Measurements from ENCODE around the gene CDK7.
A peak's percentile ranks its signal among the peaks of the same experiment; 100 is the strongest.
"Not testable (repeated sequence)": the region's sequence is repeated elsewhere in the genome, so short reads cannot be mapped to it uniquely, and the experiment has no call there.

The CDK7 gene

GRCh38 chr5:69213513-69214215, 21.0 kb upstream of the CDK7 start:
- Histone ChIP-seq H3K4me1 (ENCODE audit: control insufficient read depth in 5 of 5, insufficient read depth in 5 of 5, low read length in 5 of 5) (peaks cover 0 to 20% (median 6%) of the 10 kb centered on the region in 5 donors), H3K27me3 (ENCODE audit: control insufficient read depth in 5 of 5, insufficient read depth in 4 of 5, low read length in 5 of 5) (no peaks in the 10 kb centered on the region), H3K4me3 (ENCODE audit: low read depth in 1 of 5, low read length in 5 of 5) (no peak overlapping the region), H3K9me3 (ENCODE audit: control insufficient read depth in 5 of 5, low read length in 5 of 5) (no peaks in the 10 kb centered on the region), H3K9ac (ENCODE audit: low read length in 5 of 5) (peak overlapping the region in 1 of 5 donors; percentile 35), H3K27ac (ENCODE audit: low read depth, low read length) (no peak overlapping the region), H3K36me3 (ENCODE audit: control insufficient read depth in 5 of 5, insufficient read depth in 5 of 5, low read length in 5 of 5) (no peaks in the 10 kb centered on the region)

- no peak overlapping the region for H3K27ac ChIP-seq (ENCODE audit: low read depth, low read length)
- no peaks in the 10 kb centered on the region for H3K27me3 ChIP-seq (ENCODE audit: control insufficient read depth in 5 of 5, insufficient read depth in 4 of 5, low read length in 5 of 5)
- peak overlapping the region; percentile 63 to 100 (median 100) for H3K4me3 ChIP-seq (ENCODE audit: low read depth in 1 of 5, low read length in 5 of 5)
- H3K36me3 ChIP-seq (ENCODE audit: control insufficient read depth in 5 of 5, insufficient read depth in 5 of 5, low read length in 5 of 5), result no peaks in the 10 kb centered on the region
- H3K9me3 ChIP-seq (ENCODE audit: control insufficient read depth in 5 of 5, low read length in 5 of 5), result no peaks in the 10 kb centered on the region
- H3K4me1 ChIP-seq (ENCODE audit: control insufficient read depth in 5 of 5, insufficient read depth in 5 of 5, low read length in 5 of 5), result peaks cover 0 to 17% (median 15%) of the 10 kb centered on the region in 5 donors
- peak overlapping the region in 4 of 5 donors; percentile 24 to 77 (median 52) for H3K9ac ChIP-seq (ENCODE audit: low read length in 5 of 5)
Measured at GRCh38 chr5:69217151-69217511, 17.6 kb upstream of the CDK7 start.

- H3K36me3 ChIP-seq (ENCODE audit: control insufficient read depth in 5 of 5, insufficient read depth in 5 of 5, low read length in 5 of 5), result no peaks in the 10 kb centered on the region
- H3K27me3 ChIP-seq (ENCODE audit: control insufficient read depth in 5 of 5, insufficient read depth in 4 of 5, low read length in 5 of 5), result no peaks in the 10 kb centered on the region
- H3K4me1 ChIP-seq (ENCODE audit: control insufficient read depth in 5 of 5, insufficient read depth in 5 of 5, low read length in 5 of 5), result peaks cover 0 to 23% (median 17%) of the 10 kb centered on the region in 5 donors
- H3K27ac ChIP-seq (ENCODE audit: low read depth, low read length), result peak overlapping the region; percentile 89
- H3K4me3 ChIP-seq (ENCODE audit: low read depth in 1 of 5, low read length in 5 of 5), result peak overlapping the region; percentile 77 to 100 (median 100)
- H3K9me3 ChIP-seq (ENCODE audit: control insufficient read depth in 5 of 5, low read length in 5 of 5), result no peaks in the 10 kb centered on the region
- peak overlapping the region; percentile 41 to 85 (median 78) for H3K9ac ChIP-seq (ENCODE audit: low read length in 5 of 5)
Measured at GRCh38 chr5:69217548-69218526, 16.8 kb upstream of the CDK7 start.

GRCh38 chr5:69219939-69220338, 14.7 kb upstream of the CDK7 start:
- no peak overlapping the region for H3K27ac ChIP-seq (ENCODE audit: low read depth, low read length)

GRCh38 chr5:69220371-69220770, 14.3 kb upstream of the CDK7 start:
- H3K27me3 ChIP-seq (ENCODE audit: control insufficient read depth in 5 of 5, insufficient read depth in 4 of 5, low read length in 5 of 5); H3K4me3 ChIP-seq (ENCODE audit: low read depth in 1 of 5, low read length in 5 of 5); H3K27ac ChIP-seq (ENCODE audit: low read depth, low read length); H3K9me3 ChIP-seq (ENCODE audit: control insufficient read depth in 5 of 5, low read length in 5 of 5); H3K36me3 ChIP-seq (ENCODE audit: control insufficient read depth in 5 of 5, insufficient read depth in 5 of 5, low read length in 5 of 5); H3K9ac ChIP-seq (ENCODE audit: low read length in 5 of 5): not testable (repeated sequence)
- H3K4me1 ChIP-seq (ENCODE audit: control insufficient read depth in 5 of 5, insufficient read depth in 5 of 5, low read length in 5 of 5), result peaks cover 0 to 23% (median 17%) of the 10 kb centered on the region in 5 donors

More at GRCh38 chr5:69219939-69220338, 14.7 kb upstream of the CDK7 start:
- Histone ChIP-seq H3K36me3 (ENCODE audit: control insufficient read depth in 5 of 5, insufficient read depth in 5 of 5, low read length in 5 of 5) (no peaks in the 10 kb centered on the region), H3K4me1 (ENCODE audit: control insufficient read depth in 5 of 5, insufficient read depth in 5 of 5, low read length in 5 of 5) (peaks cover 0 to 23% (median 17%) of the 10 kb centered on the region in 5 donors), H3K9me3 (ENCODE audit: control insufficient read depth in 5 of 5, low read length in 5 of 5) (no peaks in the 10 kb centered on the region), H3K9ac (ENCODE audit: low read length in 5 of 5) (no peak overlapping the region), H3K4me3 (ENCODE audit: low read depth in 1 of 5, low read length in 5 of 5) (no peak overlapping the region), H3K27me3 (ENCODE audit: control insufficient read depth in 5 of 5, insufficient read depth in 4 of 5, low read length in 5 of 5) (no peaks in the 10 kb centered on the region)

GRCh38 chr5:69220833-69221232, 13.9 kb upstream of the CDK7 start:
- not testable (repeated sequence) for H3K36me3 ChIP-seq (ENCODE audit: control insufficient read depth in 5 of 5, insufficient read depth in 5 of 5, low read length in 5 of 5); H3K9ac ChIP-seq (ENCODE audit: low read length in 5 of 5); H3K4me3 ChIP-seq (ENCODE audit: low read depth in 1 of 5, low read length in 5 of 5); H3K9me3 ChIP-seq (ENCODE audit: control insufficient read depth in 5 of 5, low read length in 5 of 5); H3K27me3 ChIP-seq (ENCODE audit: control insufficient read depth in 5 of 5, insufficient read depth in 4 of 5, low read length in 5 of 5); H3K27ac ChIP-seq (ENCODE audit: low read depth, low read length)
- peaks cover 0 to 23% (median 17%) of the 10 kb centered on the region in 5 donors for H3K4me1 ChIP-seq (ENCODE audit: control insufficient read depth in 5 of 5, insufficient read depth in 5 of 5, low read length in 5 of 5)

- Histone ChIP-seq H3K4me3 (ENCODE audit: low read depth in 1 of 5, low read length in 5 of 5) (no peak overlapping the region), H3K27ac (ENCODE audit: low read depth, low read length) (no peak overlapping the region), H3K4me1 (ENCODE audit: control insufficient read depth in 5 of 5, insufficient read depth in 5 of 5, low read length in 5 of 5) (peaks cover 0 to 8% (median 0%) of the 10 kb centered on the region in 5 donors), H3K9ac (ENCODE audit: low read length in 5 of 5) (no peak overlapping the region), H3K27me3 (ENCODE audit: control insufficient read depth in 5 of 5, insufficient read depth in 4 of 5, low read length in 5 of 5) (no peaks in the 10 kb centered on the region), H3K9me3 (ENCODE audit: control insufficient read depth in 5 of 5, low read length in 5 of 5) (no peaks in the 10 kb centered on the region), H3K36me3 (ENCODE audit: control insufficient read depth in 5 of 5, insufficient read depth in 5 of 5, low read length in 5 of 5) (peaks cover 0 to 24% (median 8%) of the 10 kb centered on the region in 5 donors)
Measured at GRCh38 chr5:69224520-69224919, 10.2 kb upstream of the CDK7 start.

- Histone ChIP-seq H3K36me3 (ENCODE audit: control insufficient read depth in 5 of 5, insufficient read depth in 5 of 5, low read length in 5 of 5) (peaks cover 5 to 30% (median 14%) of the 10 kb centered on the region in 5 donors), H3K9me3 (ENCODE audit: control insufficient read depth in 5 of 5, low read length in 5 of 5) (no peaks in the 10 kb centered on the region), H3K27ac (ENCODE audit: low read depth, low read length) (no peak overlapping the region), H3K4me1 (ENCODE audit: control insufficient read depth in 5 of 5, insufficient read depth in 5 of 5, low read length in 5 of 5) (peaks cover 0 to 8% (median 0%) of the 10 kb centered on the region in 5 donors), H3K27me3 (ENCODE audit: control insufficient read depth in 5 of 5, insufficient read depth in 4 of 5, low read length in 5 of 5) (no peaks in the 10 kb centered on the region), H3K9ac (ENCODE audit: low read length in 5 of 5) (no peak overlapping the region), H3K4me3 (ENCODE audit: low read depth in 1 of 5, low read length in 5 of 5) (no peak overlapping the region)
Measured at GRCh38 chr5:69225860-69226259, 8.8 kb upstream of the CDK7 start.

- Histone ChIP-seq H3K9me3 (ENCODE audit: control insufficient read depth in 5 of 5, low read length in 5 of 5) (no peaks in the 10 kb centered on the region), H3K4me1 (ENCODE audit: control insufficient read depth in 5 of 5, insufficient read depth in 5 of 5, low read length in 5 of 5) (peaks cover 0 to 8% (median 6%) of the 10 kb centered on the region in 5 donors), H3K36me3 (ENCODE audit: control insufficient read depth in 5 of 5, insufficient read depth in 5 of 5, low read length in 5 of 5) (peaks cover 5 to 30% (median 14%) of the 10 kb centered on the region in 5 donors), H3K4me3 (ENCODE audit: low read depth in 1 of 5, low read length in 5 of 5) (no peak overlapping the region), H3K27me3 (ENCODE audit: control insufficient read depth in 5 of 5, insufficient read depth in 4 of 5, low read length in 5 of 5) (no peaks in the 10 kb centered on the region), H3K9ac (ENCODE audit: low read length in 5 of 5) (no peak overlapping the region), H3K27ac (ENCODE audit: low read depth, low read length) (no peak overlapping the region)
Measured at GRCh38 chr5:69230181-69230580, 4.5 kb upstream of the CDK7 start.

- peaks cover 0 to 18% (median 17%) of the 10 kb centered on the region in 5 donors for H3K4me1 ChIP-seq (ENCODE audit: control insufficient read depth in 5 of 5, insufficient read depth in 5 of 5, low read length in 5 of 5)
- H3K27ac ChIP-seq (ENCODE audit: low read depth, low read length), result no peak overlapping the region
- no peaks in the 10 kb centered on the region for H3K9me3 ChIP-seq (ENCODE audit: control insufficient read depth in 5 of 5, low read length in 5 of 5)
- no peak overlapping the region for H3K4me3 ChIP-seq (ENCODE audit: low read depth in 1 of 5, low read length in 5 of 5)
- peaks cover 5 to 30% (median 14%) of the 10 kb centered on the region in 5 donors for H3K36me3 ChIP-seq (ENCODE audit: control insufficient read depth in 5 of 5, insufficient read depth in 5 of 5, low read length in 5 of 5)
- H3K27me3 ChIP-seq (ENCODE audit: control insufficient read depth in 5 of 5, insufficient read depth in 4 of 5, low read length in 5 of 5), result no peaks in the 10 kb centered on the region
- no peak overlapping the region for H3K9ac ChIP-seq (ENCODE audit: low read length in 5 of 5)
Measured at GRCh38 chr5:69231281-69231680, 3.4 kb upstream of the CDK7 start.

Measured in subcutaneous abdominal adipose tissue (tissue), 5 donors.